Activated CD8-positive, alpha-beta memory T cell treated with anti-CD3 and anti-CD28 coated beads, Interleukin-2, amount 50 U/mL, for 1 hour (primary cell): ENCODE results near the gene PLBD2.
"Not testable (repeated sequence)": the region's sequence is repeated elsewhere in the genome, so short reads cannot be mapped to it uniquely, and the experiment has no call there.

Experiments
- DNase-seq: peaks from one replicate; pipeline ENCODE4 v3.0.0-alpha.2; 2020; ENCODE audit errors: extremely low read depth

PLBD2 gene

GRCh38 chr12:113334786-113335539 lies 23.4 kb upstream of the PLBD2 start, which contains the start of gene SLC8B1:
Gene SLC8B1 (minus strand): TSS chr12:113335109. CDS start chr12:113332878, 2,231 bp downstream.
- peak; percentile 18 for DNase-seq

GRCh38 chr12:113339540-113339939 lies 18.8 kb upstream of the PLBD2 start:
- no peak for DNase-seq

GRCh38 chr12:113340061-113340460 lies 18.3 kb upstream of the PLBD2 start:
- no peak for DNase-seq

- no peak for DNase-seq
These were observed 16.9 kb upstream of the PLBD2 start for GRCh38 chr12:113341535-113341934.

- DNase-seq, result no peak
These were observed 13.1 kb upstream of the PLBD2 start for GRCh38 chr12:113345318-113345717.

- no peak for DNase-seq
These were observed 12.0 kb upstream of the PLBD2 start for GRCh38 chr12:113346353-113346752.

- no peak for DNase-seq
These were observed 11.3 kb upstream of the PLBD2 start for GRCh38 chr12:113347107-113347506.

GRCh38 chr12:113347892-113348291 lies 10.5 kb upstream of the PLBD2 start:
- no peak for DNase-seq

GRCh38 chr12:113348849-113349536 lies 9.4 kb upstream of the PLBD2 start:
- DNase-seq, result no peak

- DNase-seq, result no peak
These were observed 7.3 kb upstream of the PLBD2 start for GRCh38 chr12:113351089-113351488.

GRCh38 chr12:113354192-113354591 lies 4.2 kb upstream of the PLBD2 start:
- not testable (repeated sequence) for DNase-seq

- no peak for DNase-seq
These were observed 949 bp downstream of the PLBD2 start for GRCh38 chr12:113359133-113359938.

- DNase-seq, result no peak
These were observed 1.8 kb downstream of the PLBD2 start for GRCh38 chr12:113359939-113360748.

GRCh38 chr12:113361574-113362370 lies 3.4 kb downstream of the PLBD2 start:
- DNase-seq, result no peak

GRCh38 chr12:113364698-113365097 lies 6.3 kb downstream of the PLBD2 start:
- DNase-seq, result no peak

GRCh38 chr12:113365639-113366395 lies 7.4 kb downstream of the PLBD2 start:
- DNase-seq, result no peak

- no peak for DNase-seq
These were observed 8.4 kb downstream of the PLBD2 start for GRCh38 chr12:113366827-113367226.

- no peak for DNase-seq
These were observed 9.9 kb downstream of the PLBD2 start for GRCh38 chr12:113368331-113368730.

- DNase-seq, result no peak
These were observed 11.1 kb downstream of the PLBD2 start for GRCh38 chr12:113369391-113369985.
